ENCODE data around the gene LCE4A. TPM values are rescaled to one million over a fixed set of nuclear protein-coding genes. Genes with fewer than 3 reads are reported as not detected.

Gene LCE4A
- total RNA-seq, 2 donors from 2014 or later: not detected

DNA sequence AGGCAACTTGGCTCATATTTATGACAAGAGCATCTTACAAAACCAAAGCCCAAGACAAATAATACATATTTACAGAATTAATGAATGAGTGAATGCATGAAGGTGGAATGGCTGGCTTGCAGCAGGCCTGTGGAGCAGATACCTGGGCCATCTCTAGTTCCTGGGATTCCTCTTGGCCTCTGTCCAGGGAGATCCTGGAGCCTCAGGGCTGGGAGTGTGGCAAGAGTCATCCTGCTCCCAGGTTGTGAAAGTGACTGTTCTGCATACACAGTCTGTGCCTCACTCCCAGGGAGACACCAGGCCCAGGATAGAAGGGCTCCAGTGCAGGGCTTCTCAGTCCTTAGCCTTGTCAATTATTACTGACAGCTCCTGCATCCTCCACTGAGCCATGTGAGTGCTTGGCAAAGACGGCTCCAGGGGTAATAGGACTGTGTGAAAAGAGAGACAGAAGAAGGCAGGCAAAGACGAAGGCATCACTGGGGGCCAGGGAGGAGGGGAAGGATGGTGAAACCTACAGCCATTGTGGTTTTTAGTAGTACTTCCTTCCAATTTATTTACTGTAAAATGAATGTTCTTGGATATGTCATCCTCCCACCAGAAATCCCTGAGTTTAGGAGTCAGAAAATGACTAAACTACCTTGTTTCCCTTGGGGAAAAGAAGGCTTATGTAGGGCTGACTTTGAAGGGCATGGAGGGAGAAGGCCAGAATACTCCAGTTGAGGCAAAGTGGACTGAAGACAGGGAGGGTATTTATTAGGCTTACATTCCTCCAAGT is 35.6 kb downstream of the LCE4A start:
- H3K9me3 ChIP-seq (ENCODE audit: control insufficient read depth, low read length): peaks cover 85% of the 10 kb centered on the region
- no peak overlapping the region for H3K4me3 ChIP-seq (ENCODE audit: low read length)
- no peaks in the 10 kb centered on the region for H3K4me1 ChIP-seq (ENCODE audit: control insufficient read depth, insufficient read depth, low read length)
- H3K4me1 Mint-ChIP-seq: no peaks in the 10 kb centered on the region
- H3K27me3 Mint-ChIP-seq (ENCODE audit: insufficient read depth): no peaks in the 10 kb centered on the region
- no peaks in the 10 kb centered on the region for H3K36me3 Mint-ChIP-seq (ENCODE audit: low read depth)
- H3K27ac Mint-ChIP-seq: no peak overlapping the region
- H3K27ac ChIP-seq (ENCODE audit: low read depth, low read length): no peak overlapping the region
- H3K4me3 Mint-ChIP-seq: no peak overlapping the region
- TF ChIP-seq, protein P1, sequence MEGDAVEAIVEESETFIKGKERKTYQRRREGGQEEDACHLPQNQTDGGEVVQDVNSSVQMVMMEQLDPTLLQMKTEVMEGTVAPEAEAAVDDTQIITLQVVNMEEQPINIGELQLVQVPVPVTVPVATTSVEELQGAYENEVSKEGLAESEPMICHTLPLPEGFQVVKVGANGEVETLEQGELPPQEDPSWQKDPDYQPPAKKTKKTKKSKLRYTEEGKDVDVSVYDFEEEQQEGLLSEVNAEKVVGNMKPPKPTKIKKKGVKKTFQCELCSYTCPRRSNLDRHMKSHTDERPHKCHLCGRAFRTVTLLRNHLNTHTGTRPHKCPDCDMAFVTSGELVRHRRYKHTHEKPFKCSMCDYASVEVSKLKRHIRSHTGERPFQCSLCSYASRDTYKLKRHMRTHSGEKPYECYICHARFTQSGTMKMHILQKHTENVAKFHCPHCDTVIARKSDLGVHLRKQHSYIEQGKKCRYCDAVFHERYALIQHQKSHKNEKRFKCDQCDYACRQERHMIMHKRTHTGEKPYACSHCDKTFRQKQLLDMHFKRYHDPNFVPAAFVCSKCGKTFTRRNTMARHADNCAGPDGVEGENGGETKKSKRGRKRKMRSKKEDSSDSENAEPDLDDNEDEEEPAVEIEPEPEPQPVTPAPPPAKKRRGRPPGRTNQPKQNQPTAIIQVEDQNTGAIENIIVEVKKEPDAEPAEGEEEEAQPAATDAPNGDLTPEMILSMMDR (conservative IDR thresholded peaks at IDR 0.05): no peak
- WGBS, 2 experiments (ENCODE audit: insufficient coverage in 1 of 2, insufficient read length in 1 of 2): 58 to 80% methylated on average over 1 to 2 of the region's 2 CpGs
- peaks cover 93% of the 10 kb centered on the region for H3K9me3 Mint-ChIP-seq
- no peak overlapping the region for H3K9ac ChIP-seq (ENCODE audit: extremely low read depth, low read length, poor library complexity, severe bottlenecking)
- no peaks in the 10 kb centered on the region for H3K27me3 ChIP-seq (ENCODE audit: control insufficient read depth, insufficient read depth, low read length, poor library complexity, severe bottlenecking)
- no peak for DNase-seq
- H3K36me3 ChIP-seq (ENCODE audit: control insufficient read depth, insufficient read depth, low read length): no peaks in the 10 kb centered on the region

DNA sequence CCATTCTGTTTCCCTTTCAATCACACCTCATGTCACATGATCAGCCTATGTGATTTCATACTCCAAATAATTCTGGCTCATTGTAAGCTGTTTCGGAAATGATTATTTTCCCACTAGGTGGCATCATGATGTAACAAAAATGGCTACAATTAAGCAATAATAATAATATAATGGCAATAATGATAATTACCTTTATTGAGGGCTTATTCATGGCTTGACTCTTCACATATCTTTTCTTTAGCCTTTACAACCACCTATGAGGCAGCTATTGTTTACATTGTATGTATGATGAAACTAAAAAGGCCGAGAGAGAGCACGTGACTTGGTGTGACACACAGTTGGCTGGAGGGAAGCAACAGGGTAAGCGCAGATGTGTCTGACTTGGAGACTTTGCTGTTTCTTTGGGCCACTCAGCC is 37.3 kb downstream of the LCE4A start:
- TF ChIP-seq, protein P1 (conservative IDR thresholded peaks at IDR 0.05): no peak
- DNase-seq: no peak
- no peaks in the 10 kb centered on the region for H3K27me3 Mint-ChIP-seq (ENCODE audit: insufficient read depth)
- Histone ChIP-seq H3K27ac (ENCODE audit: low read depth, low read length) (no peak overlapping the region), H3K9me3 (ENCODE audit: control insufficient read depth, low read length) (peaks cover 81% of the 10 kb centered on the region), H3K4me3 (ENCODE audit: low read length) (no peak overlapping the region), H3K36me3 (ENCODE audit: control insufficient read depth, insufficient read depth, low read length) (no peaks in the 10 kb centered on the region), H3K27me3 (ENCODE audit: control insufficient read depth, insufficient read depth, low read length, poor library complexity, severe bottlenecking) (no peaks in the 10 kb centered on the region), H3K9ac (ENCODE audit: extremely low read depth, low read length, poor library complexity, severe bottlenecking) (no peak overlapping the region), H3K4me1 (ENCODE audit: control insufficient read depth, insufficient read depth, low read length) (no peaks in the 10 kb centered on the region)
- peaks cover 89% of the 10 kb centered on the region for H3K9me3 Mint-ChIP-seq
- 89 to 95% methylated on average over 3 to 4 of the region's 4 CpGs for WGBS, 2 experiments (ENCODE audit: insufficient coverage in 1 of 2, insufficient read length in 1 of 2)
- H3K36me3 Mint-ChIP-seq (ENCODE audit: low read depth): no peaks in the 10 kb centered on the region
- H3K4me1 Mint-ChIP-seq: no peaks in the 10 kb centered on the region
- H3K27ac Mint-ChIP-seq: no peak overlapping the region
- H3K4me3 Mint-ChIP-seq: no peak overlapping the region

DNA sequence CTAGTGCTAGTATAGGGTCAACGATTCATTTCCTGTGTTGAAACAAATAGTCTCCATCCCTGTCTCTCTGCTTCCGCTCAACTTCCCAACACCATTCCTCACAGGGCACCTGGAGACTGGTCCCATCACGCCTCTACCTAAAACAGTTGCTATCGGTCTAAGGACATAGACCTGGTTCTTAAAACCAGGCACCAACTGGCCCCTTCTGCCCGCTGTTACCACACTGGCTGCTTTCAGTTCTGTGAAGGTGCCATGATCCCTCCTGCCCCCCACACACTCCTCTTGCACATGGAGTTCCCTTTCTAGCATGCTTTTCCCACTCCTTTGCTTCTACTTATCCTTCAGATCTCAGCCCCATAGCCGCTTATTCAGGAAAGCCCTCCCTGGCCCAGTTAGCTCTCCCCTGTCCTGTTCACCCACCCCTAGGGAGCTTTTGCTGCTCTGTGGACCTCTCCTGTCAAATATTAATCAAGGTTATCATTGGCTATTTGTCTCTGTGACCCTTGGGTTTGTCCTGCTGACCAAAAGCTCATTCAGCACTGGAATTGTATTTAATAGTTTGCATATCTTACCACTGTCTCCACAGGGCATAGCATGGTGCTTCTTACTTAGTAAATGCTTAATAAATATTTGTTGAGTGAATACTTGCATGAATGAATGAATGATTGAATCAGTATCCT is 37.9 kb downstream of the LCE4A start:
- Mint-ChIP-seq H3K4me1 (no peaks in the 10 kb centered on the region), H3K4me3 (no peak overlapping the region), H3K9me3 (peaks cover 93% of the 10 kb centered on the region), H3K36me3 (ENCODE audit: low read depth) (no peaks in the 10 kb centered on the region), H3K27ac (no peak overlapping the region), H3K27me3 (ENCODE audit: insufficient read depth) (no peaks in the 10 kb centered on the region)
- H3K9ac ChIP-seq (ENCODE audit: extremely low read depth, low read length, poor library complexity, severe bottlenecking): no peak overlapping the region
- H3K4me3 ChIP-seq (ENCODE audit: low read length): no peak overlapping the region
- H3K9me3 ChIP-seq (ENCODE audit: control insufficient read depth, low read length): peaks cover 84% of the 10 kb centered on the region
- no peaks in the 10 kb centered on the region for H3K4me1 ChIP-seq (ENCODE audit: control insufficient read depth, insufficient read depth, low read length)
- no peaks in the 10 kb centered on the region for H3K27me3 ChIP-seq (ENCODE audit: control insufficient read depth, insufficient read depth, low read length, poor library complexity, severe bottlenecking)
- H3K27ac ChIP-seq (ENCODE audit: low read depth, low read length): no peak overlapping the region
- WGBS, 2 experiments (ENCODE audit: insufficient coverage in 1 of 2, insufficient read length in 1 of 2): 73 to 84% methylated on average over 6 of the region's 6 CpGs
- H3K36me3 ChIP-seq (ENCODE audit: control insufficient read depth, insufficient read depth, low read length): no peaks in the 10 kb centered on the region
- TF ChIP-seq, protein P1 (conservative IDR thresholded peaks at IDR 0.05): no peak
- no peak for DNase-seq
